Measurements from ENCODE around the gene NFIA. TPM values are rescaled to one million over a fixed set of nuclear protein-coding genes. Genes with fewer than 3 reads are reported as not detected.

NFIA gene
- total RNA-seq, 1 donor from 2014 or later: 66.6 TPM

DNA sequence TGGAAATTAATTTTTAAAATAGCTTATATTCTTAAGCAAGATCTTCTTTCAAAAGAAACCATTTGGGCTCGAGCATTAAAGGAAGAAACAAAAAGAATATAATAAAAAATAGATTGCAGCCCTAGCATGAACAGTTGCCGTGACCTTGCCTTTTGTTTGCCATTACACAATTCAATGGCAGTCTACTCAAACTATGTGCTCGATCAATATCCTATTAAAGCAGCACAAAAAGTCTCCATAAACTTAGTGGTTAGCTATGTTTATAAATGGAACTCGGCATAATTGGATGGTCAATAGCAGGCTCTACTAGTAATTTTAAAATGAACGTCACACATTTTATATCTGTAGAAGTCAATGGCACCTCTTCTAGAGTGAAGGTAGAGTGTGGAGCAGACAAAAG lies 256.5 kb downstream of the NFIA start:
- DNase-seq (no peak), ATAC-seq (no peak)
- intact Hi-C loops (cut with DNase I): loop anchor here (10.0 kb wide), 1 partner anchor 264 kb away; no protein-coding TSS in a partner anchor
- peaks cover 15% of the 10 kb centered on the region for H3K4me1 ChIP-seq
- H3K27me3 ChIP-seq: no peaks in the 10 kb centered on the region
- peak overlapping the region; percentile 27 for H3K4me3 ChIP-seq
- H3K27ac ChIP-seq: peak overlapping the region; percentile 83
- no peaks in the 10 kb centered on the region for H3K36me3 ChIP-seq
- no peak for TF ChIP-seq CTCF (IDR thresholded peaks at IDR 0.05)
- no peaks in the 10 kb centered on the region for H3K9me3 ChIP-seq

DNA sequence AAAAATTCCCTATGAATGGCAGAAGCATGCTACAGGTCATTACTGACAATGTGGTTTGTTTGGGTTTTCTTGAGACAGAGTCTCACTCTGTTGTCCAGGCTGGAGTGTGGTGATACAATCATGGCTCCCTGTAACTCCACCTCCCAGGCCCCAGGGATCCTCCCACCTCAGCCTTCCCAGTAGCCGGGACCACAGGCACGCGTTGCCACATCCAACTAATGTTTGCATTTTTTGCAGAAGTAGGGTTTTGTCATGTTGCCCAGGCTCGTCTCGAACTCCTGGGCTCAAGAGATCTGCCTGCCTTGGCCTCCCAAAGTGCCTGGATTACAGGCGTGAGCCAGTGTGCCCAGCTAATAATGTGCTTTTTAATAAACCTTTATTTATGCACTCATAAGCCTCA lies 259.1 kb downstream of the NFIA start:
- no peak for TF ChIP-seq CTCF (IDR thresholded peaks at IDR 0.05)
- Histone ChIP-seq H3K9me3 (no peaks in the 10 kb centered on the region), H3K4me3 (no peak overlapping the region), H3K27ac (no peak overlapping the region), H3K27me3 (no peaks in the 10 kb centered on the region), H3K36me3 (no peaks in the 10 kb centered on the region), H3K4me1 (peaks cover 15% of the 10 kb centered on the region)
- DNase-seq (peak; percentile 73), ATAC-seq (peak; percentile 38)
- intact Hi-C loops (cut with DNase I): no loop called here

- Histone ChIP-seq H3K4me3 (no peak overlapping the region), H3K9me3 (no peaks in the 10 kb centered on the region), H3K36me3 (no peaks in the 10 kb centered on the region), H3K4me1 (peaks cover 5% of the 10 kb centered on the region), H3K27me3 (no peaks in the 10 kb centered on the region), H3K27ac (no peak overlapping the region)
- DNase-seq (no peak), ATAC-seq (no peak)
- intact Hi-C loops (cut with DNase I): no loop called here
- TF ChIP-seq CTCF (IDR thresholded peaks at IDR 0.05): no peak
Observed at GRCh38 chr1:61343734-61344420, 261.5 kb downstream of the NFIA start.

GRCh38 chr1:61344696-61345095 lies 262.3 kb downstream of the NFIA start:
- Histone ChIP-seq H3K9me3 (no peaks in the 10 kb centered on the region), H3K4me1 (no peaks in the 10 kb centered on the region), H3K27ac (no peak overlapping the region), H3K36me3 (no peaks in the 10 kb centered on the region), H3K4me3 (no peak overlapping the region), H3K27me3 (no peaks in the 10 kb centered on the region)
- no peak for DNase-seq
- intact Hi-C loops (cut with DNase I): no loop called here
- no peak for TF ChIP-seq CTCF (IDR thresholded peaks at IDR 0.05)
- no peak for ATAC-seq

GRCh38 chr1:61348025-61348665 lies 265.8 kb downstream of the NFIA start:
- Histone ChIP-seq H3K9me3 (no peaks in the 10 kb centered on the region), H3K27ac (no peak overlapping the region), H3K27me3 (no peaks in the 10 kb centered on the region), H3K4me3 (no peak overlapping the region), H3K4me1 (no peaks in the 10 kb centered on the region), H3K36me3 (peaks cover 5% of the 10 kb centered on the region)
- TF ChIP-seq CTCF (IDR thresholded peaks at IDR 0.05): no peak
- intact Hi-C loops (cut with DNase I): no loop called here
- DNase-seq: no peak
- ATAC-seq: no peak
